HepG2 (cell line): Measurements from ENCODE around the gene SLC5A5. TPM values are rescaled to one million over a fixed set of nuclear protein-coding genes. Genes with fewer than 3 reads are reported as not detected.

ENCODE experiments used
- ATAC-seq: fragments of 200-7000 bp; cut with Tn5 transposase; 3 replicates; pipeline ENCODE4 v1.9.1; 2020; ENCODE audit warnings: mild to moderate bottlenecking, moderate library complexity
- BruUV-seq: library from RNA; stranded (reverse); fragments of 400-500 nt; replicated peaks from 2 replicates; lab custom pipeline; 2021; lab: Mats Ljungman, UMichigan
- CTCF ChIA-PET: fragments of 300-600 bp; formaldehyde crosslinking; extraction: SDS; loops from one replicate; lab custom pipeline; 2021; ENCODE audit warnings: low total read pairs, inconsistent platforms, low intra/inter-chr PET ratio; lab: Yijun Ruan, JAX
- POLR2A ChIA-PET: fragments of 350-600 bp; sonication (Branson Sonifier 250); formaldehyde crosslinking; loops from one replicate; lab custom pipeline; 2020; ENCODE audit warnings: antibody characterized with exemption, inconsistent platforms; lab: Yijun Ruan, JAX
- DNase-seq: peaks from one replicate; pipeline ENCODE4 v3.0.0-alpha.2; 2015; ENCODE audit warnings: low spot score
- FAIRE-seq: peaks from 3 replicates; lab custom pipeline; 2011; peaks lifted over from hg19 to GRCh38; lab: Jason Lieb, UNC
- H2AFZ ChIP-seq: one replicate; pipeline ENCODE4 v1.6.1; 2011; ENCODE audit warnings: low read length, inconsistent platforms
- H3K27ac ChIP-seq: fragments of 300-600 bp; 3 replicates; pipeline ENCODE4 v1.8.0; 2011; ENCODE audit warnings: mixed run types, mild to moderate bottlenecking, mixed read lengths, low read length, inconsistent platforms; ENCODE audit not compliant: insufficient read depth; ENCODE audit errors: extremely low read length
- H3K27me3 ChIP-seq, 2 experiments: fragments of 200-600 bp in 1 of 2; 2 replicates in 1 of 2; 3 replicates in 1 of 2; pipeline versions ENCODE4 v1.6.0 to v1.8.0; 2011; ENCODE audit warnings: low read length in 2 of 2, mild to moderate bottlenecking in 2 of 2, moderate library complexity in 2 of 2, inconsistent platforms in 1 of 2; ENCODE audit not compliant: insufficient read depth in 2 of 2, control insufficient read depth in 1 of 2
- H3K36me3 ChIP-seq, 2 experiments: fragments of 200-600 bp in 1 of 2; replicated peaks in 1 of 2; 2 replicates in 1 of 2; 3 replicates in 1 of 2; pipeline versions ENCODE4 v1.5.1 to v1.8.0; 2011; ENCODE audit warnings: low read length in 2 of 2, inconsistent platforms in 1 of 2; ENCODE audit not compliant: insufficient read depth in 2 of 2, control insufficient read depth in 1 of 2
- H3K4me1 ChIP-seq: 2 replicates; pipeline ENCODE4 v1.5.1; 2012; ENCODE audit warnings: low read length, inconsistent platforms; ENCODE audit not compliant: insufficient read depth
- H3K4me2 ChIP-seq: 2 replicates; pipeline ENCODE4 v1.6.0; 2011; ENCODE audit warnings: low read depth, low read length, inconsistent platforms
- H3K4me3 ChIP-seq, 3 experiments: fragments of 200-600 bp in 1 of 3; sonication (generic), shearing (Covaris generic) in 1 of 3; replicated peaks in 1 of 3; 2 replicates each; pipeline ENCODE4 v1.5.1; 2011 to 2016; ENCODE audit warnings: low read length in 3 of 3, inconsistent platforms in 2 of 3, low read depth in 2 of 3, mild to moderate bottlenecking in 2 of 3, control low read depth in 1 of 3, mixed read lengths in 1 of 3; ENCODE audit not compliant: insufficient read depth in 1 of 3
- H3K79me2 ChIP-seq: one replicate; pipeline ENCODE4 v1.6.1; 2011; ENCODE audit warnings: low read length, inconsistent platforms; ENCODE audit not compliant: insufficient read depth
- H3K9ac ChIP-seq: 2 replicates; pipeline ENCODE4 v1.6.0; 2011; ENCODE audit warnings: mild to moderate bottlenecking, low read depth, low read length, inconsistent platforms; ENCODE audit not compliant: insufficient read depth
- H3K9me3 ChIP-seq: 2 replicates; pipeline ENCODE4 v1.5.1; 2012; ENCODE audit warnings: mild to moderate bottlenecking, low read length
- H4K20me1 ChIP-seq: 2 replicates; pipeline ENCODE4 v1.6.0; 2011; ENCODE audit warnings: inconsistent platforms, mild to moderate bottlenecking, low read length, moderate library complexity; ENCODE audit not compliant: insufficient read depth
- KDM2A ChIP-seq: sonication (generic); formaldehyde crosslinking; IDR thresholded peaks from 2 replicates; pipeline ENCODE4 v1.4.0; 2020; ENCODE audit warnings: low read depth, missing genetic modification reagents, borderline replicate concordance
- POLR2A ChIP-seq, 2 experiments: IDR thresholded peaks; 2 replicates each; pipeline ENCODE4 v1.6.1; 2011; ENCODE audit warnings: low read depth in 2 of 2, low read length in 2 of 2, mild to moderate bottlenecking in 1 of 2, moderate library complexity in 1 of 2; ENCODE audit not compliant: insufficient read depth in 1 of 2
- POLR2G ChIP-seq: fragments of 200-400 bp; formaldehyde crosslinking; IDR thresholded peaks from 2 replicates; pipeline ENCODE4 v1.6.1; 2018; ENCODE audit warnings: mild to moderate bottlenecking, low read depth, low read length, moderate library complexity
- TCF7 ChIP-seq: sonication (generic); IDR thresholded peaks from 2 replicates; pipeline ENCODE4 v1.6.1; 2016; ENCODE audit warnings: antibody characterized with exemption, low read depth
- TMF1 ChIP-seq: sonication (generic); formaldehyde crosslinking; IDR thresholded peaks from 2 replicates; pipeline ENCODE4 v1.8.1; 2022; ENCODE audit warnings: low read depth, missing genetic modification reagents
- ZBTB7B ChIP-seq: sonication (generic); formaldehyde crosslinking; IDR thresholded peaks from 2 replicates; pipeline ENCODE4 v1.4.0; 2020; ENCODE audit warnings: missing genetic modification reagents
- ZNF10 ChIP-seq: sonication (generic); formaldehyde crosslinking; IDR thresholded peaks from 2 replicates; pipeline ENCODE4 v1.4.0; 2020; ENCODE audit warnings: mild to moderate bottlenecking, low read depth, missing genetic modification reagents, borderline replicate concordance
- ZNF280B ChIP-seq: sonication (generic); formaldehyde crosslinking; IDR thresholded peaks from 2 replicates; pipeline ENCODE4 v1.5.0; 2020; ENCODE audit warnings: missing genetic modification reagents, mild to moderate bottlenecking, borderline replicate concordance
- ZNF557 ChIP-seq: sonication (generic); formaldehyde crosslinking; IDR thresholded peaks from 2 replicates; pipeline ENCODE4 v1.4.0; 2020; ENCODE audit warnings: missing genetic modification reagents
- ZNF564 ChIP-seq: sonication (generic); formaldehyde crosslinking; IDR thresholded peaks from 2 replicates; pipeline ENCODE4 v1.8.1; 2023; ENCODE audit warnings: mild to moderate bottlenecking, missing genetic modification reagents
- ZNF614 ChIP-seq: IDR thresholded peaks from 2 replicates; pipeline ENCODE4 v1.6.1; 2018; ENCODE audit warnings: missing biosample characterization, missing genetic modification reagents, inconsistent platforms, borderline replicate concordance
- ZNF780A ChIP-seq: sonication (generic); formaldehyde crosslinking; IDR thresholded peaks from 2 replicates; pipeline ENCODE4 v1.8.0; 2022; ENCODE audit warnings: mild to moderate bottlenecking, missing genetic modification reagents, moderate library complexity
- ZSCAN20 ChIP-seq: sonication (generic); formaldehyde crosslinking; IDR thresholded peaks from 2 replicates; pipeline ENCODE4 v1.4.0; 2020; ENCODE audit warnings: missing genetic modification reagents, mild to moderate bottlenecking, borderline replicate concordance
- WGBS: methylation state at CpG from one replicate; pipeline ENCODE4 v1.1.6; 2017; ENCODE audit warnings: low lambda C conversion rate; 5-methylcytosine and 5-hydroxymethylcytosine counted together
- in situ Hi-C: cut with HindIII; loops from 2 replicates; pipeline ENCODE4 v1.10.0; 2017; ENCODE audit warnings: low pct_unique_long_range_greater_than_20kb; ENCODE audit not compliant: extremely low pct_ligation_motif_present
- intact Hi-C: fragments of 100-400 bp; cut with micrococcal nuclease; formaldehyde crosslinking; loops from one replicate; pipeline ENCODE4 v1.10.0; 2022; ENCODE audit not compliant: unreplicated experiment
- polyA plus RNA-seq, 8 experiments: library from polyadenylated mRNA; depleted of rRNA in 3 of 8; stranded (reverse) in 7 of 8; unstranded in 1 of 8; fragments of >200 nt; fragmentation: Illumina TruSeq in 4 of 8; extraction: Trizol in 4 of 8; gene quantifications; 2 replicates each; pipeline versions ENCODE4 v1.2.1 to v1.2.3, GENCODE V29; 2011 to 2016; ENCODE audit warnings: low read depth in 4 of 8, missing spikeins in 1 of 8, mixed read lengths in 1 of 8; ENCODE audit not compliant: insufficient read depth in 1 of 8
- total RNA-seq, 5 experiments: library from RNA; depleted of rRNA; stranded (reverse); fragments of >200 nt; fragmentation: Illumina TruSeq; extraction: Trizol; gene quantifications; 2 replicates each; pipeline ENCODE4 v1.2.3, GENCODE V29; 2016; ENCODE audit warnings: low read depth in 1 of 5
- TF ChIP-seq, protein P1 (sequence below): sonication (generic); formaldehyde crosslinking; IDR thresholded peaks from 2 replicates; pipeline ENCODE4 v1.4.0; 2020; ENCODE audit warnings: missing genetic modification reagents

The SLC5A5 gene
- total and polyA plus RNA-seq, 2 of the 13 experiments (the other 11 are each of a cell fraction or from before 2014, with no cell fraction given), result not detected

DNA sequence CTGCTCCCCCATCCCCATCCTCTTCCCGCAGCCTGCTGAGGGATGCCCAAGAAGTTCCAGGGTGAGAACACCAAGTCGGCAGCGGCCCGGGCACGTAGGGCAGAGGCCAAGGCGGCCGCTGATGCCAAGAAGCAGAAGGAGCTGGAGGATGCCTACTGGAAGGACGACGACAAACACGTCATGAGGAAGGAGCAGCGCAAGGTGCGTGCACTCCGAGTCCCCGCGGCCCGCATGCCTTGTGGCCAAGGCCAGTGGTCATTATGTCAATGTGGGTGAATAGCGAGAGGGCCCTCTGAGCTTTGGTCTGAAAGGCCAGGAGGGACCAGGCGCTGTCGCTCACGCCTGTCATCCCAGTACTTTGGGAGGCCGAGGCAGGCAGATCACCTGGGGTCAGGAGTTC, 64.6 kb downstream of the SLC5A5 start (continued):
- TF ChIP-seq ZNF280B (CRISPR knock-in tag), result no peak

DNA sequence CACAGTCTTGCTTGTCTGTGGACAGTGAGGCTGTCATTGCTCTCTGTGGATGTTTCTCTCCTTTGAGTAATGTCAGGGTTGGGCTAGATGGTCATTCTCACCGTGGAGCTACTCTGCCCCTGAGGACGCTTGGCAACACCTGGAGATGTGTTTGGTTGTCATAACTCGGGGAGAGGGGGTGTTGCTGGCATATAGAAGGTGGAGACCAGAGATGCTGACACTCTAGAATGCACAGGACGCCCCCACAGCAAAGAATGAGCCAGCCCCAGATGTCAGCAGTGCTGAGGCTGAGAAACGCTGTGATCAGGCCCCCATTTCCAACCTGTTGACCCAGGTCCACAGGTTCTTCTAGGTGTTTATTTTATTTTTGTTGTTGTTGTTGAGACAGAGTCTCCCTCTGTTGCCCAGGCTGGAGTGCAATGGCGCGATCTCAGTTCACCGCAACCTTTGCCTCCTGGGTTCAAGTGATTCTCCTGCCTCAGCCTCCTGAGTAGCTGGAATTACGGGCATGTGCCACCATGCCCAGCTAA, 65.7 kb downstream of the SLC5A5 start:
- Histone ChIP-seq H3K4me3 (no peak overlapping the region), H4K20me1 (no peaks in the 10 kb centered on the region), H3K27me3 (no peaks in the 10 kb centered on the region; a peak in 1 of 5 replicates), H2AFZ (no peak overlapping the region), H3K4me1 (peaks cover 23% of the 10 kb centered on the region), H3K27ac (no peak overlapping the region), H3K4me2 (no peak overlapping the region), H3K79me2 (peaks cover 6% of the 10 kb centered on the region), H3K9ac (no peak overlapping the region), H3K9me3 (no peaks in the 10 kb centered on the region), H3K36me3 (peaks cover 2 to 3% of the 10 kb centered on the region in 2 experiments; a peak in 2 of 5 replicates)
- no peak for DNase-seq
- in situ Hi-C loops (loop anchor here (25.0 kb wide), 1 partner anchor 125 kb away; no protein-coding TSS in a partner anchor), intact Hi-C loops (no loop called here)
- ChIA-PET CTCF (interaction anchor here (1.1 to 5.2 kb wide), 3 partner anchors 59 to 122 kb away, joined by 4 to 91 read pairs (median 5); no protein-coding TSS in a partner anchor), POLR2A (no interaction called here)
- no peak for ATAC-seq
- 87% methylated on average over 8 of the region's 9 CpGs for WGBS
- FAIRE-seq, result no peak
- no peak for TF ChIP-seq POLR2A (IDR thresholded peaks at IDR 0.05; ENCODE audit: insufficient read depth in 1 of 2, low read depth in 2 of 2, low read length in 2 of 2)
- TF ChIP-seq, protein P1, sequence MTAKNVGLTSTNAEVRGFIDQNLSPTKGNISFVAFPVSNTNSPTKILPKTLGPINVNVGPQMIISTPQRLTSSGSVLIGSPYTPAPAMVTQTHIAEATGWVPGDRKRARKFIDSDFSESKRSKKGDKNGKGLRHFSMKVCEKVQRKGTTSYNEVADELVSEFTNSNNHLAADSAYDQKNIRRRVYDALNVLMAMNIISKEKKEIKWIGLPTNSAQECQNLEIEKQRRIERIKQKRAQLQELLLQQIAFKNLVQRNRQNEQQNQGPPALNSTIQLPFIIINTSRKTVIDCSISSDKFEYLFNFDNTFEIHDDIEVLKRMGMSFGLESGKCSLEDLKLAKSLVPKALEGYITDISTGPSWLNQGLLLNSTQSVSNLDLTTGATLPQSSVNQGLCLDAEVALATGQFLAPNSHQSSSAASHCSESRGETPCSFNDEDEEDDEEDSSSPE, result no peak
- no peak for TF ChIP-seq ZNF614 (CRISPR knock-in tag)
- TF ChIP-seq ZNF557 (CRISPR knock-in tag), result no peak
- TF ChIP-seq POLR2G, result no peak
- TF ChIP-seq ZBTB7B (CRISPR knock-in tag), result no peak
- TF ChIP-seq ZNF10, result no peak
- no peak for TF ChIP-seq ZNF780A (CRISPR knock-in tag)
- no peak for TF ChIP-seq ZSCAN20
- TF ChIP-seq TCF7, result no peak
- TF ChIP-seq KDM2A (CRISPR knock-in tag), result no peak
- no peak for TF ChIP-seq TMF1
- TF ChIP-seq ZNF564 (CRISPR knock-in tag), result no peak
- BruUV-seq, result no TSS peak
